Measurements from ENCODE around the gene ARID3B.

ARID3B gene

GRCh38 chr15:74608786-74609185 is 67.8 kb downstream of the ARID3B start:
- DNase-seq: no peak

- no peak for DNase-seq
Observed at GRCh38 chr15:74609938-74610301, 68.9 kb downstream of the ARID3B start.

DNA sequence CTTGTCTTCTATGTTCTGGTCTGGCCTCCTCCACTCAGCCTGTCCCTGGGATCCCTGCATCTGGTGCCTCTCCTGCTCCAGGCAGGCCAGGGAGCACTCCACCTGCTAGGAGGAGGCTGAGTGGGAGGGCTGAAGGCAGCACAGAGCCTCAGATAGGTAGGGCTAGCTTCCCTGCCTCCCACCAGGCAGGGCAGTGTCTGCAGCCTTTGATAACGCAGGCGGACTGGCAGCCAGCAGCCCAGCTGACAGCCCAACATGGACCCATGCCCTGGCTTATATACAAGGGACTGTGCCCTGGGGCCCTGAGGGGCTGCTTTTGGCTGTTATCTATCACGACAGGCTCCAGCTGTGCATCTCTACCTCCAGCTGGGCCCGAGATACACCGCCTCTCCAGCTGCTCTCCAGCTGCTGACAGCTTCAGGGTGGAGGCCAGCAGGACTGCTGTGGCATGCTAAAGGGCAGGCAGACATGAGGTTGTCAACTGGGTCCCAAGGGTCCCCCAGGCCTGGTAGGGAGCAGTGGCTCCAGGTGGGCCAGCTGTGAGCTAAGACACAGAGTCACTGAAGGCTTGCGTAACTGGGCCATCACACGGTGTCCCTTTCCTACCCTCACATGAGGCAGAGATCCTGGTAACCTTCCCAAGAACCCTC is 69.4 kb downstream of the ARID3B start:
- DNase-seq: no peak

GRCh38 chr15:74611341-74611740 is 70.3 kb downstream of the ARID3B start:
- DNase-seq: no peak

DNA sequence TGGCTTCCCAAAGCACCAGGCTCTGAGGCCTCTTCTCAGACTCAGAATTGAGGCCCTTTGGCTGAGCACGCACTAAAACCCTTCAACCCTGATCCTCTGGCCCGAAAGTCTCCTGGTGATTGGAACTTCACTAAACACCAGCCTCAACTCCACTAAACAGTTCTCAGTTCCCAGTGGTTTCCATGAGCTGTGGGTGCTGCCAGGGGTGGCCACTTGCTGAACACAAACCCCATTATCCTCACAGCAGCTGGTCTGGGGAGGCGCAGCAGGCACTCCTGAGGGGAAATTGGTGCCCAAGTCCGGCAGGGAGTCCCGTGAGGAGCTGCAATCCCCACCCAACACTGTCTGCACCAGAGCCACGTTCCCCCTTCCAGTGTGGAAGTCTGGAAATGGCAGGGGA is 70.8 kb downstream of the ARID3B start:
- no peak for DNase-seq

DNA sequence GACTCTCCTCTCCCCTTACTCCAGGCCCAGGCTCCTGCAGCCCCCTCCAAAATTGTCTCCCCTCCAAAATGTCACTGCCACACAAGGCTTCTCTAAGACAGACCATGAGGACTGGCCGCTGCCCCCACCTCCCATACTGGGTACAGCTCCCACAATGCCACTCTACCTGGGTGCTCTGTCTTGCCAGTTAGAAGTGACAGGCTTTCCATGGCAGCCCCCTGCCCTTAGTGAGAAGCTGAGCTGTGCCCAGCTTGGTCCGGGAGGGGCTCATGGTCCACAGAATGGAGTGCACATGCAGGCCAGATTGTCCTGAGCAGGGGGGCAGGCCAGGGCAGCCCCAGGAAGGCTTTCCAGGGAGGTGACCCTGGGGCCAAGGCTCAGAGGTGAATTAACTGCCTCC is 71.7 kb downstream of the ARID3B start:
- DNase-seq: no peak

- no peak for DNase-seq
Observed at GRCh38 chr15:74613089-74613952, 72.3 kb downstream of the ARID3B start.

DNA sequence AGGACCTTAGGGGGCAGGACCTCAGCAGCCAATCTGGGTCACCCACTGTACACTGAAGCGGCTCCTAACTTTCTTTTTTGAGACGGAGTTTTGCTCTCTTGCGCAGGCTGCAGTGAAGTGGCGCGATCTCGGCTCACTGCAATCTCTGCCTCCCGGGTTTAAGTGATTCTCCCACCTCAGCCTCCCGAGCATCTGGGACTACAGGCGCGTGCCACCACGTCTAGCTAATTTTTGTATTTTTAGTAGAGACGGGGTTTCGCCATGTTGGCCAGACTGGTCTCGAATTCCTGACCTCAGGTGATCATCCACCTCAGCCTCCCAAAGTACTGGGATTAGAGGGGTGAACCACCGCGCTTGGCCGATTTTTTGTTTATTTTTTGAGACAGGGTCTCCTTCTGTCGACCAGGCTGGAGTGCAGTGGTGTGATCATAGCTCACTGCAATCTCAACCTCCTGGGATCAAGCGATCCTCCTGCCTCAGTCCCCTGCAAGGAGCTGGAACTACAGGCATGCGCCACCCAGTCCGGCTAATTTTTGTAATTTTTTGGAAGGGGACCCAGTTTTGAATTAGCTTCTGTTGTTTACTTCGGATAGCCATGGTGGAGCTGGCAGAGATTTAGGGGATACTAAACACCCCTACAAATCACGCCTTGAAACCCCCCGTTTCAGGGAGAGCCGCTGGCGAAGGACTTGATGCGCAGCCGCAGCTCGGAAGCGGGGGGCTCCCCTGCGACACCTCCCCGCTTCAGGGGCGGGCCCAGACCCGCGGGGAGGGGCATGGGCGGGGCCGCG is 73.1 kb downstream of the ARID3B start:
- no peak for DNase-seq

- DNase-seq: peak; percentile 82
Observed at GRCh38 chr15:74614744-74615507, 73.9 kb downstream of the ARID3B start.

DNA sequence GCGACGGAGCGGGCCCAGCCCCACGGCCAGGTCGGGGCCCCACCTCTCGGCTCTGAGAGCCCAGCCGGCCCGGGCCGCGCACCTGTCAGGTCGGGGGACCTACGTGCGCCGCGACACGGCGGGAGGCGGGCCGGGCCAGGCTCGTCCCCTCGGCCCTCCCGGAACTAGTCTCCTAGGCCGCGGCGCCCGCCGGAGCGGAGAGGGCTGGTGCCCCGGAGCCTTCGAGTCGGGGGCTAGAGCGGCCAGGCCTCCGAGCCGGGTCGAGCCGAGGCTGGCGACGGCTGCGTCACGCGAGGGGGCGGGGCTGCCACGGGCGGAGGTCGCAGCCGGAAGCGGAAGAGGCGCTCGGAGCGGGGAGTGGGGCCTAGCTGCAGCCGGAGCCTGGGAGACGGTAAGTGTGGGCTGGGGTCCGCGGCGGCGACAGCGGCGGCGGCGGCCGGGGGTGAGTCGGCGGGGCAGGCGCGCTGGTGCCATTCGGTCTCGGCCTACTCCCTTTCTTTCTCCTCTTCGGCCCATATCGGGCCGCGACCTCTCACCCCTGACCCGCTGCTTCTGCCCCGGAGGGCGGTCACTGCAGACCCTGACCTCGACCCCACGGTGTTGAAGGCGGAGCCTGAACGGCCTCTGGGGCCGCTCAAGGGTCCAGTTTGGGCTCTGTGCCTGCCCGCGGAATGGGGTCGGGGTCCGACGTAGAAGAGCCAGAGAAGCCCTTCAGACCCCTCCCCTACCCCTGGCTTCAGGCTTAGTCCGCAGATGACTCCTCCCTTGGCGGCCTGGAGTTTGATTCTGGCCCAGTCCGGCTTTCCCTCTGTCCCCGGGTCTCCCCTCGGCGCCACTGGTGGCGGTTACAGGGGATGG is 74.7 kb downstream of the ARID3B start, which contains the start of gene CLK3:
TSS of gene CLK3 (plus strand) at position 329 of the 858 bp plus-strand sequence. CDS start 3,361 bp downstream, outside the sequence.
- DNase-seq: peak; percentile 95

DNA sequence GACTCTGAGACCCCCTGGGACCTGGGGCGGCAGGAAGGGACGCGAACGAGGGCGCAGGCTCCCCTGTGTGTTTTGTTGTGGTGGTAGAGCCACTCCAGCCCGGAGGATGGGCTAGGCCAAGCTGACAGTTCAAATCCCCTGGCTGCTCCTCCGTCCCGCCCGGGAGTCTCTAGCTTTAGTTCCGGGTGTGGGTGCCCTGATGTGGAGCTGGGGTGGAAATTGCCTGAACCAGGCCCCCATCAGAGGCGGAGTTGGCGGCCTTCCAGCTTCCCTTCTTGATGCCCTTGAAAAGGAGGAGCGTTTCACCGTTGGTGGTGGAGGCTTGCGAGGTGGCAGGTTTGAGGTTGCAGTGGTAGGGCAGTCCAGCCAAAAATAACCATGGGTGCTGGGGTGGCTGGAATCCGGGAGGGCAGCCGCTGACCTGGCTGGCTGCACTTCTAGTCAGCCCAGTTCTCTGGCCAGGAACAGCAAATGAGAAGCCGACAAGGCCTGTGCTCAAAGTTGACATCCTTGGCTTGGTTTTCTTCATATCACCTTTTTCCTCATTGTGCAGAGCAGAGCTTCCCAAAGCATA is 75.4 kb downstream of the ARID3B start:
- DNase-seq: peak; percentile 48

DNA sequence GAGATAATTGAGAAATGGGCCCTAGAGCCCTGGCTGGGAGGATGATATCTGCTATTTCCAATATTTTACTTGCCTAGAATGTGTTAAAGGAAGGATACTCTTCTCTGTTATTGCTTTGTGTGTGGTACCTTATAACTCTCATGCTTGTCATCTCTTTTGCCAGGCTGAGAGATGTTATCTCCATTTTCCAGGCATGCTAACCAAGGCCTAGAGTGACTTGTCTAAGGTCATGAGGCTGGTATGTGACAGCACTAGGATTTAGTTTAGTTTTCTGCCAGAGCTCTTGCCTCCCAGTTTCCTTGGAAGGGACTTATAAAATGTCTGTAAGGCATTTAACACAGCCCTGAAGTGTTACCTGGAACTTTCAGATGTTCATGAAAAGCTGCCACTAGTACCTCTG is 76.0 kb downstream of the ARID3B start:
- DNase-seq: no peak

- no peak for DNase-seq
Observed at GRCh38 chr15:74618841-74619596, 78.0 kb downstream of the ARID3B start.

GRCh38 chr15:74619916-74620635 is 79.1 kb downstream of the ARID3B start:
- no peak for DNase-seq

DNA sequence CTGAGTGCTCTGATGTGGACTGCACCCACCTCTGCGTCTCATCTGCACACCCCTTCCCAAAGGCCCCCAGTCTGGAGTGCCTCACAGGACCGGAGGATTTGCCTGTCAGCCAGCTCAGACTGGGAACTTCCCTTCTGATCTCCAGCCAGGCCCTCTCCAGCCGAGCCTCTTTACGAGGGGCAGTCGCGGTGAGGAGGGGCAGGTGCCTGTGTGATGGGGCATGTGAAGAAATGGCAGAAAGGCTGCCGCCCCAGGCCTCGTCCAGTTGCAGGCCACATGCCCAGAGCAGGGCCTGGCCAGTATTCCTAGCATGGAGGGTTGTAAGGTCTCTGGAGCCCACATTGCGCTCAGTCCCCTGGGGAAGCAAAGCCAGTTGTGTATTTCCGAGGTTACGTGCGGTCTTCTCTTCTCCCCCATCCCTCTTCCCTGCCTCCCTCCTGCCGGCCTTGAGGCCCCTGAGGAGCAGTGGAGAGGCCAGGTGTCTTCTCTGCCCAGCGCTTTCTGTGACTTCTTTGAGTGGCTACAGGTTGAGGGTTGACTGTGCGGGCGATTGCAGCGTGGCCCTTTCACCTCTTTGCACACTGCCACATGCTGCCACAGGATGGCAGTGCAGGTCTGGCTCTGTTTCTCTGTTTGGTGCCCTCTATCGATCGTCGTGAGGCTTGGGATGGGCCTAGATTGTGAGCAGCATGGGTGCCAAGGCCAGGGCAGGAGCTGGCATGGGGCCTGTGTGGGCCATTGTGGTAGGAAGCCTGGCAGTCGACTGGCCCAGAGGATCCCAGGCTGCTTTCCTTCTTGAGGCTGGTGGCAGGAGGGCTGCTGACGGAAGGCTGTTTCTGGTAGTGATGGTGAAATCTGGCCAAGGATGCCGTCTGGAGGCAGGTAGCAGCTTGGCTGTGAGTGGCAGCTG is 79.9 kb downstream of the ARID3B start:
- peak; percentile 88 for DNase-seq

DNA sequence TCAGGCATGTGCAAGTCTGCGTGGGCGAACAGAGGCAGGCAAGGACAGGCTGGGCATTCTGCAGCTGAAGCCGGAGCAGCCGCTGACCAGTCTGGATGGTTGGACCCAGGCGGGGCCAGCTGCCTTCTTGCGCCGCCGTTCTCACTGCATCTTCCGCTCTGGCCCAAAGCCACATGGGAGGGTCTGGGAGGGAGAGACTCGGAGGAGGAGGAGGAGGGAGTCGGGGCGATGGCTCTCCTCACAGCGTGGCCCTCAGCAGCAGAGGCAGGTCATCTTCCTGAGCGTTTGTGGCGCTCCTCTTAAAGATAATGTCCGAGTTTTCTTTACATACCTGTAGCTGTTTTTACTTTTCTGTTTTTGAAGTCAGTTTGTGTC is 80.5 kb downstream of the ARID3B start:
- DNase-seq: no peak

DNA sequence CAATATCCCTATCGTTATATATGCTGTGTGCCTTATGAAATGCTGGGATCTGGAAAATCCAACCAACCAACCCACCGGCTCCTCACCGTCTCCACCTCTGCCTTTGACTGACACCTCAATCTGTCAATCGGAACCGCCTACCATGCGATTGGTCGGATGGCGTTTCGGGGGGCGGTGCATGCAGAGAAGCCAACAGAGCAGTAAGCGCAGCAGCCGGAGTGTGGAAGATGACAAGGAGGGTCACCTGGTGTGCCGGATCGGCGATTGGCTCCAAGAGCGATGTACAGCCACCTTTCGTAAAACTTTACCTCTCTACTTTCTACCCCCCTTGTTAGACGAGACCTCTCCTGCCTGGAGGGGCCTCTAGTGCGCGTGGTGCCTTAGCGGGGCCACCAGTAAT is 80.9 kb downstream of the ARID3B start:
- no peak for DNase-seq

DNA sequence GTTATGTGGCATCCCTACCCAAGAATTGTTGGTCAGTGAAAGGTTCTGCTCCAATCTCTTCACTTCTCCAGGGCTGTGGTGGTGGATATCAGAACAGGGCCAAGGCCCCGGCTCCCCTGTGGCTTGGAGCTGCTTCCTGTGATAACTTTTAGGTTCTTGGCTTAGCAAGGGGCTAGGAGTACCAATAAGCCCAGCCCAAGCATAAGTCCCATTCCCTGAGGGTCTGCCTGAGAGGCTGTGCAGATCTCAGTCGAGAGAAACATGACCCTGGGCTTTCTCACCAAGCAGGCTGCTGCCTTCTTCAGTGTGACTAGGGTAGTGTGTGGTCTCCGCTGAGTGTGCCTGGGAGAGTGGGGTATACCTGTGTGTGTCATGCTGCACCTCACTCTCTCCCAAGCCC is 81.7 kb downstream of the ARID3B start:
- DNase-seq: no peak
